Middle frontal gyrus (tissue), 1 donor: ENCODE results near the gene ECE1.

ENCODE experiments used
- DNase-seq: peaks from one replicate; pipeline ENCODE4 v3.0.0-alpha.2; 2015; ENCODE audit warnings: low spot score; ENCODE audit errors: extremely low spot score

The ECE1 gene

GRCh38 chr1:21269461-21270085, 20.7 kb downstream of the ECE1 start:
- DNase-seq = no peak

- no peak for DNase-seq
These were observed 21.7 kb downstream of the ECE1 start for GRCh38 chr1:21268281-21269239.

- DNase-seq = no peak
These were observed 22.8 kb downstream of the ECE1 start for GRCh38 chr1:21267191-21268077.

GRCh38 chr1:21266119-21266774, 24.0 kb downstream of the ECE1 start:
- DNase-seq = no peak

- no peak for DNase-seq
These were observed 24.6 kb downstream of the ECE1 start for GRCh38 chr1:21265644-21266043.

- no peak for DNase-seq
These were observed 25.4 kb downstream of the ECE1 start for GRCh38 chr1:21264898-21265297.

GRCh38 chr1:21263653-21264225, 26.5 kb downstream of the ECE1 start:
- DNase-seq = no peak

GRCh38 chr1:21263052-21263429, 27.2 kb downstream of the ECE1 start:
- no peak for DNase-seq

- DNase-seq = no peak
These were observed 27.8 kb downstream of the ECE1 start for GRCh38 chr1:21262293-21263051.

- DNase-seq = no peak
These were observed 28.5 kb downstream of the ECE1 start for GRCh38 chr1:21261551-21262292.

GRCh38 chr1:21260405-21261125, 29.7 kb downstream of the ECE1 start:
- no peak for DNase-seq

GRCh38 chr1:21259316-21260076, 30.8 kb downstream of the ECE1 start:
- DNase-seq = no peak

GRCh38 chr1:21258331-21259134, 31.7 kb downstream of the ECE1 start:
- no peak for DNase-seq

GRCh38 chr1:21257431-21258135, 32.7 kb downstream of the ECE1 start:
- no peak for DNase-seq

GRCh38 chr1:21256776-21257175, 33.5 kb downstream of the ECE1 start:
- DNase-seq = no peak

- no peak for DNase-seq
These were observed 34.3 kb downstream of the ECE1 start for GRCh38 chr1:21255943-21256320.
